Measurements from ENCODE around the gene SLC2A2. TPM values are rescaled to one million over a fixed set of nuclear protein-coding genes. Genes with fewer than 3 reads are reported as not detected.

The SLC2A2 gene
- total and polyA plus RNA-seq, 12 donors, result not detected

DNA sequence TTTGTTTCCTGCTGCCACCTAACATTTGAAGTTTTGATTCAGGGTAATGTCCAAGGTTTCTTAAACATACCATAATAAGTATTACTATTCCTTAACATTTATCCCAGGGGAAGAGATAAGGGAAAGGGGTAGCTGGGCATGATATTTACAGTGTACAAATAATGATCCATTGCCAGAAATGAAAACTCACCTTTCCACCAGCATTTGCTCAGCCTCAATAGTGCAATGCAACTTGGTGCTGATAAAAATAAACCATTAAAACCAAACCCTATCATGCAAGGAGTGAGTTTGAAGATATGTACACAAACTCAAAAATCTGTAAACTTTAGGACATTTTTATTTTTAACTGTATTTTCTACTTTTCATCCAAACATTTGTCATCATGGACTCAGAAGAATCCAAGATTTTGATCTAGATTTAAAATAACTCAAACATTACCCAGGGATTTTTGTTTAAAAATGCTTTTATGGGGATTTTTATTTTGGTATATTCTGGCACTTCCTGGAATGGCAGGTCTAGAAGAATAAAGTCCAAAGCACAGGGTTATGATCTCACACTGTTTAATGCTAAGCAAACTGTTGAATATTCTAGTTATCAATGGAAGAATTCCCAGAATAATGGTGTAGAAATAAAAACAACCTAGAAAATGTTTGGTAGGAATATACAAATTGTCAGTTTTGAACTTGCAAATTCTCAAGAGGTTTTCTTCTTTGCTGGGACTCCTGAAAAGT, 32.5 kb upstream of the SLC2A2 start:
- Histone ChIP-seq H3K36me3 (peaks cover 0 to 9% (median 0%) of the 10 kb centered on the region in 9 donors), H3K27ac (no peak overlapping the region), H3K4me1 (no peaks in the 10 kb centered on the region), H3K4me3 (no peak overlapping the region), H3K9me3 (no peaks in the 10 kb centered on the region), H3K27me3 (no peaks in the 10 kb centered on the region)
- no peak for DNase-seq
- ATAC-seq, result no peak
- TF ChIP-seq, protein P1, sequence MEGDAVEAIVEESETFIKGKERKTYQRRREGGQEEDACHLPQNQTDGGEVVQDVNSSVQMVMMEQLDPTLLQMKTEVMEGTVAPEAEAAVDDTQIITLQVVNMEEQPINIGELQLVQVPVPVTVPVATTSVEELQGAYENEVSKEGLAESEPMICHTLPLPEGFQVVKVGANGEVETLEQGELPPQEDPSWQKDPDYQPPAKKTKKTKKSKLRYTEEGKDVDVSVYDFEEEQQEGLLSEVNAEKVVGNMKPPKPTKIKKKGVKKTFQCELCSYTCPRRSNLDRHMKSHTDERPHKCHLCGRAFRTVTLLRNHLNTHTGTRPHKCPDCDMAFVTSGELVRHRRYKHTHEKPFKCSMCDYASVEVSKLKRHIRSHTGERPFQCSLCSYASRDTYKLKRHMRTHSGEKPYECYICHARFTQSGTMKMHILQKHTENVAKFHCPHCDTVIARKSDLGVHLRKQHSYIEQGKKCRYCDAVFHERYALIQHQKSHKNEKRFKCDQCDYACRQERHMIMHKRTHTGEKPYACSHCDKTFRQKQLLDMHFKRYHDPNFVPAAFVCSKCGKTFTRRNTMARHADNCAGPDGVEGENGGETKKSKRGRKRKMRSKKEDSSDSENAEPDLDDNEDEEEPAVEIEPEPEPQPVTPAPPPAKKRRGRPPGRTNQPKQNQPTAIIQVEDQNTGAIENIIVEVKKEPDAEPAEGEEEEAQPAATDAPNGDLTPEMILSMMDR (IDR thresholded peaks at IDR 0.05), result no peak
- intact Hi-C loops (cut with DNase I), result loop anchor here in 1 of 10 donors (10.0 kb wide), 1 partner anchor 506 kb away; no protein-coding TSS in a partner anchor

DNA sequence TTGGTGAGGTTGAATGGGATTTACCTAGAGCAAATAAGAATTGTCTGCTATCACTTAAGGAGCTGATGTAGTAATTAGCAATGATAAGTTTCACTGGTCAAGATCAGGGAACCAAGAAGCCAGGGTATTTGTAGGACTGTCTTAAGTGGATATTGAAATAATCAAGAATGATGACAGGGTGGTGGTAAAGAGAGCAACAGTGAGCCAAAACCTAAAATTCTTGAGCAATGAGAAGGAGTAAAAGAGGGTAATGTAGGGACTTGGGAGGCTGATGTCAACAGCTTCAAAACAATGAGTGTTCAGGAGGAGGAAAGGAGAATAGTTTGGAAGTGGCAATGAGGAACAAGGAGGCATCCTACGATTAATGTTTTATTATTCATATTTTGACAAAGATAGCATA, 31.5 kb upstream of the SLC2A2 start:
- TF ChIP-seq, protein P1 (IDR thresholded peaks at IDR 0.05), result no peak
- H3K9me3 ChIP-seq, result no peaks in the 10 kb centered on the region
- no peaks in the 10 kb centered on the region for H3K36me3 ChIP-seq
- no peak overlapping the region for H3K4me3 ChIP-seq
- no peaks in the 10 kb centered on the region for H3K4me1 ChIP-seq
- no peaks in the 10 kb centered on the region for H3K27me3 ChIP-seq
- WGBS, 2 donors, result 81 to 83% methylated on average over 1 of the region's 1 CpG
- no peak for DNase-seq
- intact Hi-C loops (cut with DNase I), result loop anchor here in 1 of 10 donors (10.0 kb wide), 1 partner anchor 507 kb away; no protein-coding TSS in a partner anchor
- no peak overlapping the region for H3K27ac ChIP-seq
- ATAC-seq, result no peak

DNA sequence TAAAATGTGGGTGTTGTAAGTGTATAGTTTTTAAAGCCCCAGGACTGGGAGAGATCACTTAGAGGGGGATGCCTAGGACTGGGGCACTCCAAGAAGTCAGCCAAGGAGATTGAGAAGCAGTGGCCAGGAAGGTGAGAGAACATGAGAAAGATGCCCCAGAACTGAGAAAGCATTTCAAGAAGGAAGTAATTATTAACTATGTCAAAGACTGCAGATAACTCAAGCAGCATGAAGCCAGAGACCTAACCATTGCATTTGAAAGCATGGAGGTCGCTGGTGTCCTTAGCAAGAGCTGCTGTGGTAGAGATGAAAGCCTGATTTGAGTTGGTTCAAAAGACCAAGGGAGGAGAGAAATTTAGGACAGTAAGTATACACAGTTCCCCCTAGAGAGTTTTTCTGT, 30.6 kb upstream of the SLC2A2 start:
- Histone ChIP-seq H3K27ac (no peak overlapping the region), H3K4me1 (no peaks in the 10 kb centered on the region), H3K27me3 (no peaks in the 10 kb centered on the region), H3K36me3 (no peaks in the 10 kb centered on the region), H3K4me3 (no peak overlapping the region), H3K9me3 (no peaks in the 10 kb centered on the region)
- TF ChIP-seq, protein P1 (IDR thresholded peaks at IDR 0.05), result no peak
- WGBS, 2 donors, result 34 to 81% methylated on average over 1 of the region's 1 CpG
- intact Hi-C loops (cut with DNase I), result loop anchor here in 1 of 10 donors (10.0 kb wide), 1 partner anchor 508 kb away; no protein-coding TSS in a partner anchor
- ATAC-seq (no peak), DNase-seq (no peak)

DNA sequence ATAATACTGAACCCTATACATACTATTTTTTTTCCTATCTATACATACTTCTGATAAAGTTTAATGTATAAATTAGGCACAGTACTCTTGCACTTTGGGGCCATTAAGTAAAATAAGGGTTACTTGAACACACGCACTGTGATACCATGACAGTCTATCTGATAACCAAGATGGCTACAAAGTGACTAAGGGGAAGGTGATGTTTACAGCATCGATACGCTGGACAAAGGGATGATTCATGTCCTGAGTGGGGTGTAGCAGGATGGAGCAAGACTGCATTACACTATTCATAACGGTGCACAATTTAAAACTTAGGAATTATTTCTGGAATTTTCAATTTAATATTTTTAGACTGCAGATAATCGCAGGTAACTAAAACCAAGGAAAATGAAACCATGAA, 30.0 kb upstream of the SLC2A2 start:
- ATAC-seq, result no peak
- Histone ChIP-seq H3K27ac (no peak overlapping the region), H3K4me3 (no peak overlapping the region), H3K36me3 (no peaks in the 10 kb centered on the region), H3K4me1 (no peaks in the 10 kb centered on the region), H3K9me3 (no peaks in the 10 kb centered on the region), H3K27me3 (no peaks in the 10 kb centered on the region)
- intact Hi-C loops (cut with DNase I), result loop anchor here in 1 of 10 donors (10.0 kb wide), 1 partner anchor 508 kb away; no protein-coding TSS in a partner anchor
- WGBS, 2 donors, result 75 to 84% methylated on average over 5 of the region's 5 CpGs
- TF ChIP-seq, protein P1 (IDR thresholded peaks at IDR 0.05), result no peak
- no peak for DNase-seq

Measured in heart right ventricle (tissue), 16 donors.